HepG2 (cell line): ENCODE data around the gene PRR14. TPM values are rescaled to one million over a fixed set of nuclear protein-coding genes. Genes with fewer than 3 reads are reported as not detected.

Experiments
- CEBPZ ChIP-seq: IDR thresholded peaks from 2 replicates; pipeline ENCODE4 v1.6.1; 2012; ENCODE audit warnings: low read length, improper control_type of control experiment
- E2F1 ChIP-seq: sonication (generic); formaldehyde crosslinking; IDR thresholded peaks from 2 replicates; pipeline ENCODE4 v1.5.0; 2020; ENCODE audit warnings: missing genetic modification reagents
- HDAC6 ChIP-seq: fragments of 200-600 bp; sonication (generic); IDR thresholded peaks from 2 replicates; pipeline ENCODE4 v1.7.0; 2017; ENCODE audit warnings: mild to moderate bottlenecking, antibody characterized with exemption, low read length, low read depth
- MAZ ChIP-seq, 2 experiments: sonication (generic) in 1 of 2; formaldehyde crosslinking in 1 of 2; IDR thresholded peaks; 2 replicates each; pipeline versions ENCODE4 v1.5.0 to v1.6.1; 2012 to 2020; ENCODE audit warnings: low read depth in 2 of 2, mild to moderate bottlenecking in 2 of 2, borderline replicate concordance in 1 of 2, improper control_type of control experiment in 1 of 2, low read length in 1 of 2, missing genetic modification reagents in 1 of 2, moderate library complexity in 1 of 2
- NR2F6 ChIP-seq, 2 experiments: IDR thresholded peaks; 2 replicates each; pipeline ENCODE4 v1.6.1; 2016; ENCODE audit warnings: antibody characterized with exemption in 1 of 2, mild to moderate bottlenecking in 1 of 2
- POLR2AphosphoS5 ChIP-seq: IDR thresholded peaks from 2 replicates; pipeline ENCODE4 v1.6.1; 2012; ENCODE audit warnings: low read depth, low read length
- POLR2G ChIP-seq: fragments of 200-400 bp; formaldehyde crosslinking; IDR thresholded peaks from 2 replicates; pipeline ENCODE4 v1.6.1; 2018; ENCODE audit warnings: mild to moderate bottlenecking, low read depth, low read length, moderate library complexity
- TCF12 ChIP-seq, 2 experiments: fragments of 450-650 bp in 1 of 2; sonication (generic) in 1 of 2; formaldehyde crosslinking in 1 of 2; IDR thresholded peaks; 2 replicates each; pipeline versions ENCODE4 v1.6.1 to v1.8.0; 2017 to 2022; ENCODE audit warnings: antibody characterized with exemption in 1 of 2, mild to moderate bottlenecking in 1 of 2, missing genetic modification reagents in 1 of 2, moderate library complexity in 1 of 2
- YY1 ChIP-seq: IDR thresholded peaks from 2 replicates; pipeline ENCODE4 v1.6.1; 2011; ENCODE audit warnings: low read length, low read depth, moderate library complexity, mild to moderate bottlenecking; ENCODE audit not compliant: insufficient read depth, insufficient replicate concordance
- ZBTB38 ChIP-seq: sonication (generic); formaldehyde crosslinking; IDR thresholded peaks from 2 replicates; pipeline ENCODE4 v1.5.1; 2020; ENCODE audit warnings: mild to moderate bottlenecking, missing genetic modification reagents
- ZKSCAN1 ChIP-seq: fragments of 150-350 bp; IDR thresholded peaks from 2 replicates; pipeline ENCODE4 v1.6.1; 2014; ENCODE audit warnings: low read length
- ZNF263 ChIP-seq: sonication (generic); formaldehyde crosslinking; IDR thresholded peaks from 2 replicates; pipeline ENCODE4 v1.4.0; 2020; ENCODE audit warnings: missing genetic modification reagents
- ZNF34 ChIP-seq: sonication (generic); formaldehyde crosslinking; IDR thresholded peaks from 2 replicates; pipeline ENCODE4 v1.4.0; 2020; ENCODE audit warnings: mild to moderate bottlenecking, missing genetic modification reagents, borderline replicate concordance
- ZNF407 ChIP-seq: sonication (generic); formaldehyde crosslinking; IDR thresholded peaks from one replicate; pipeline ENCODE4 v1.5.1; 2020; ENCODE audit warnings: mild to moderate bottlenecking, missing genetic modification reagents; ENCODE audit errors: not compliant biosample characterization
- polyA plus RNA-seq, 8 experiments: library from polyadenylated mRNA; depleted of rRNA in 3 of 8; stranded (reverse) in 7 of 8; unstranded in 1 of 8; fragments of >200 nt; fragmentation: Illumina TruSeq in 4 of 8; extraction: Trizol in 4 of 8; gene quantifications; 2 replicates each; pipeline versions ENCODE4 v1.2.1 to v1.2.3, GENCODE V29; 2011 to 2016; ENCODE audit warnings: low read depth in 4 of 8, missing spikeins in 1 of 8, mixed read lengths in 1 of 8; ENCODE audit not compliant: insufficient read depth in 1 of 8
- total RNA-seq, 5 experiments: library from RNA; depleted of rRNA; stranded (reverse); fragments of >200 nt; fragmentation: Illumina TruSeq; extraction: Trizol; gene quantifications; 2 replicates each; pipeline ENCODE4 v1.2.3, GENCODE V29; 2016; ENCODE audit warnings: low read depth in 1 of 5

Gene PRR14
- total and polyA plus RNA-seq, 2 of the 13 experiments (the other 11 are each of a cell fraction or from before 2014, with no cell fraction given): 8.4 to 11.0 TPM

- TF ChIP-seq ZNF407 (CRISPR knock-in tag) (no peak), HDAC6 (no peak), ZNF34 (peak; percentile 85), TCF12 (IDR thresholded peaks at IDR 0.05) (no peak), TCF12 (CRISPR knock-in tag; IDR thresholded peaks at IDR 0.05) (peak; percentile 5; the same call in 1 of the 2 replicates), MAZ (IDR thresholded peaks at IDR 0.05; ENCODE audit: borderline replicate concordance, low read depth, low read length) (peak; percentile 56), MAZ (CRISPR knock-in tag; IDR thresholded peaks at IDR 0.05; ENCODE audit: low read depth) (peak; percentile 92), ZBTB38 (peak; percentile 53), POLR2AphosphoS5 (peak; percentile 80), POLR2G (peak; percentile 82; the same call in 1 of the 2 replicates), YY1 (peak; percentile 90), ZNF263 (peak; percentile 96), NR2F6 (IDR thresholded peaks at IDR 0.05) (no peak), NR2F6 (CRISPR knock-in tag; IDR thresholded peaks at IDR 0.05) (peak; percentile 53; the same call in 1 of the 2 replicates), E2F1 (CRISPR knock-in tag) (peak; percentile 75; the same call in 1 of the 2 replicates), ZKSCAN1 (no peak), CEBPZ (0 out of 2 replicates have a peak, but pooled peaks have one; percentile 35)
These were observed 7.3 kb downstream of the PRR14 start, which contains the start of gene FBRS (continued) for GRCh38 chr16:30657866-30658730.
